GM12891 (cell line): ENCODE measurements around the gene CKAP5.

Experiments used
- POLR2A ChIP-seq: IDR thresholded peaks from 2 replicates; pipeline ENCODE4 v1.6.1; 2011; ENCODE audit warnings: low read depth, low read length, control low read depth
- POLR2AphosphoS5 ChIP-seq: IDR thresholded peaks from 2 replicates; pipeline ENCODE4 v1.6.1; 2011; ENCODE audit warnings: low read depth, low read length, control low read depth
- TAF1 ChIP-seq: IDR thresholded peaks from 2 replicates; pipeline ENCODE4 v1.6.1; 2011; ENCODE audit warnings: low read depth, low read length, control low read depth

- TF ChIP-seq POLR2A: no peak
- TF ChIP-seq POLR2AphosphoS5: no peak
- no peak for TF ChIP-seq TAF1
Observed at GRCh38 chr11:46736146-46736545, 109.9 kb downstream of the CKAP5 start.
